Common myeloid progenitor, CD34-positive (primary cell): ENCODE results near the gene HSPB9.
"Not testable (repeated sequence)": the region's sequence is repeated elsewhere in the genome, so short reads cannot be mapped to it uniquely, and the experiment has no call there.

Experiments
- CTCF ChIA-PET: fragments of 350-600 bp; sonication (Branson Sonifier 250); formaldehyde crosslinking; loops from one replicate; lab custom pipeline; 2021; ENCODE audit warnings: antibody characterized with exemption; lab: Charles Lee
- POLR2A ChIA-PET: fragments of 350-600 bp; sonication (Branson Sonifier 250); formaldehyde crosslinking; loops from one replicate; lab custom pipeline; 2021; ENCODE audit warnings: antibody characterized with exemption; lab: Charles Lee
- DNase-seq, 3 donors: peaks; one replicate each; pipeline versions ENCODE4 v3.0.0 to v3.0.0-alpha.2; 2013
- H3K27ac ChIP-seq, 2 experiments: 1 replicate in 1 of 2; 2 replicates in 1 of 2; pipeline ENCODE4 v1.7.0; 2013; ENCODE audit warnings: inconsistent platforms in 2 of 2, low read length in 2 of 2, mild to moderate bottlenecking in 2 of 2, low read depth in 1 of 2, moderate library complexity in 1 of 2; ENCODE audit not compliant: severe bottlenecking in 2 of 2, insufficient read depth in 1 of 2, poor library complexity in 1 of 2
- H3K27me3 ChIP-seq, 5 experiments: replicated peaks in 2 of 5; 1 replicate in 3 of 5; 2 replicates in 2 of 5; pipeline versions ENCODE4 v1.6.1 to v1.7.0; 2013; ENCODE audit warnings: low read length in 4 of 5, mild to moderate bottlenecking in 2 of 5, moderate library complexity in 2 of 5, inconsistent platforms in 1 of 5; ENCODE audit not compliant: insufficient read depth in 5 of 5, control insufficient read depth in 4 of 5
- H3K36me3 ChIP-seq, 4 experiments: 1 replicate in 2 of 4; 2 replicates in 2 of 4; pipeline versions ENCODE4 v1.6.1 to v1.7.0; 2013; ENCODE audit warnings: low read length in 3 of 4, control low read depth in 1 of 4, mild to moderate bottlenecking in 1 of 4; ENCODE audit not compliant: control insufficient read depth in 4 of 4, insufficient read depth in 4 of 4
- H3K4me1 ChIP-seq, 4 experiments: 1 replicate in 3 of 4; 2 replicates in 1 of 4; pipeline versions ENCODE4 v1.6.1 to v1.7.1; 2013; ENCODE audit warnings: low read length in 3 of 4, mild to moderate bottlenecking in 3 of 4, control low read depth in 1 of 4, inconsistent platforms in 1 of 4, moderate library complexity in 1 of 4; ENCODE audit not compliant: control insufficient read depth in 4 of 4, insufficient read depth in 4 of 4; ENCODE audit errors: control extremely low read depth in 1 of 4
- H3K4me3 ChIP-seq, 7 experiments: 1 replicate in 4 of 7; 2 replicates in 3 of 7; pipeline versions ENCODE4 v1.5.1 to v1.7.0; 2013; ENCODE audit warnings: mild to moderate bottlenecking in 7 of 7, low read length in 6 of 7, moderate library complexity in 6 of 7, inconsistent platforms in 2 of 7, low read depth in 2 of 7, control low read depth in 1 of 7; ENCODE audit not compliant: insufficient read depth in 4 of 7, control insufficient read depth in 1 of 7; ENCODE audit errors: extremely low read depth in 1 of 7
- H3K9me3 ChIP-seq, 5 experiments: 1 replicate in 4 of 5; 2 replicates in 1 of 5; pipeline versions ENCODE4 v1.6.1 to v1.7.1; 2013; ENCODE audit warnings: low read length in 4 of 5, mild to moderate bottlenecking in 2 of 5, inconsistent platforms in 1 of 5, low read depth in 1 of 5, moderate library complexity in 1 of 5; ENCODE audit not compliant: control insufficient read depth in 4 of 5, insufficient read depth in 2 of 5; ENCODE audit errors: control extremely low read depth in 1 of 5
- WGBS: methylation state at CpG from one replicate; pipeline ENCODE4 v1.1.5; 2013; ENCODE audit not compliant: insufficient coverage; 5-methylcytosine and 5-hydroxymethylcytosine counted together

HSPB9 gene

GRCh38 chr17:42135151-42135550, 12.5 kb downstream of the HSPB9 start:
- CTCF ChIA-PET = interaction anchor here (1.1 to 2.7 kb wide), 5 partner anchors 15 to 52 kb away, joined by 3 to 8 read pairs (median 4); no protein-coding TSS in a partner anchor
- H3K27me3 ChIP-seq = no peaks in the 10 kb centered on the region
- peaks cover 0 to 53% (median 12%) of the 10 kb centered on the region in 4 experiments for H3K36me3 ChIP-seq
- H3K4me3 ChIP-seq = no peak overlapping the region
- no peaks in the 10 kb centered on the region for H3K9me3 ChIP-seq
- 100% methylated on average over 4 of the region's 6 CpGs for WGBS
- DNase-seq = no peak
- H3K4me1 ChIP-seq = peaks cover 17 to 64% (median 54%) of the 10 kb centered on the region in 4 experiments
- POLR2A ChIA-PET = interaction anchor here (0.8 kb wide), 1 partner anchor 19 kb away, joined by 3 read pairs; no protein-coding TSS in a partner anchor
- peak overlapping the region in 1 of 2 experiments; percentile 25 for H3K27ac ChIP-seq

GRCh38 chr17:42135664-42136653, 13.4 kb downstream of the HSPB9 start:
- WGBS = 73% methylated on average over 10 of the region's 15 CpGs
- Histone ChIP-seq H3K4me1 (peaks cover 17 to 57% (median 46%) of the 10 kb centered on the region in 4 experiments), H3K36me3 (peaks cover 1 to 50% (median 10%) of the 10 kb centered on the region in 4 experiments), H3K27me3 (no peaks in the 10 kb centered on the region), H3K4me3 (no peak overlapping the region), H3K27ac (peak overlapping the region in 1 of 2 experiments; percentile 45), H3K9me3 (no peaks in the 10 kb centered on the region)
- ChIA-PET CTCF (interaction anchor here (0.6 to 5.3 kb wide), 9 partner anchors 8 to 52 kb away, joined by 3 to 24 read pairs (median 4); partner anchors contain the start of gene DHX58), POLR2A (interaction anchor here (0.7 to 0.8 kb wide), 2 partner anchors 18 to 319 kb away, joined by 3 read pairs; no protein-coding TSS in a partner anchor)
- DNase-seq = peak in 1 of 3 donors; percentile 38

- ChIA-PET POLR2A (interaction anchor here (0.6 to 1.5 kb wide), 3 partner anchors 17 to 294 kb away, joined by 3 to 4 read pairs (median 3); no protein-coding TSS in a partner anchor), CTCF (interaction anchor here (0.9 to 5.3 kb wide), 8 partner anchors 8 to 86 kb away, joined by 3 to 24 read pairs (median 6); partner anchors contain the start of gene DHX58)
- DNase-seq = no peak
- peak overlapping the region in 1 of 2 experiments; percentile 45 for H3K27ac ChIP-seq
- 100% methylated on average over 1 of the region's 3 CpGs for WGBS
- peaks cover 3 to 54% (median 13%) of the 10 kb centered on the region in 4 experiments for H3K36me3 ChIP-seq
- H3K4me3 ChIP-seq = no peak overlapping the region
- H3K9me3 ChIP-seq = no peaks in the 10 kb centered on the region
- no peaks in the 10 kb centered on the region for H3K27me3 ChIP-seq
- H3K4me1 ChIP-seq = peaks cover 12 to 52% (median 41%) of the 10 kb centered on the region in 4 experiments
These were observed 14.0 kb downstream of the HSPB9 start for GRCh38 chr17:42136654-42137051.

- POLR2A ChIA-PET = no interaction called here
These were observed 16.3 kb downstream of the HSPB9 start for GRCh38 chr17:42138749-42139492.

GRCh38 chr17:42140690-42141089, 18.1 kb downstream of the HSPB9 start:
- POLR2A ChIA-PET = not testable (repeated sequence)
- H3K36me3 ChIP-seq = peaks cover 3 to 68% (median 16%) of the 10 kb centered on the region in 4 experiments

More at GRCh38 chr17:42138749-42139492, 16.3 kb downstream of the HSPB9 start:
- H3K4me3 ChIP-seq = no peak overlapping the region
- peaks cover 0 to 34% (median 18%) of the 10 kb centered on the region in 4 experiments for H3K4me1 ChIP-seq
- H3K9me3 ChIP-seq = no peaks in the 10 kb centered on the region
- DNase-seq = no peak
- 99% methylated on average over 7 of the region's 7 CpGs for WGBS
- no peak overlapping the region for H3K27ac ChIP-seq
- CTCF ChIA-PET = interaction anchor here (1.9 to 5.3 kb wide), 4 partner anchors 11 to 73 kb away, joined by 5 to 24 read pairs (median 8); no protein-coding TSS in a partner anchor
- H3K27me3 ChIP-seq = no peaks in the 10 kb centered on the region
- peaks cover 3 to 71% (median 14%) of the 10 kb centered on the region in 4 experiments for H3K36me3 ChIP-seq

GRCh38 chr17:42141382-42141781, 18.8 kb downstream of the HSPB9 start:
- ChIA-PET POLR2A (no interaction called here), CTCF (interaction anchor here (1.0 to 5.3 kb wide), 6 partner anchors 8 to 247 kb away, joined by 3 to 24 read pairs (median 6); no protein-coding TSS in a partner anchor)
- Histone ChIP-seq H3K4me1 (peaks cover 0 to 13% (median 3%) of the 10 kb centered on the region in 4 experiments), H3K4me3 (no peak overlapping the region), H3K36me3 (peaks cover 3 to 61% (median 18%) of the 10 kb centered on the region in 4 experiments), H3K9me3 (no peaks in the 10 kb centered on the region), H3K27me3 (no peaks in the 10 kb centered on the region), H3K27ac (no peak overlapping the region)
- 69% methylated on average over 5 of the region's 8 CpGs for WGBS
- no peak for DNase-seq

More at GRCh38 chr17:42140690-42141089, 18.1 kb downstream of the HSPB9 start:
- not testable (repeated sequence) for H3K27ac ChIP-seq, DNase-seq, H3K4me3 ChIP-seq, H3K27me3 ChIP-seq, H3K9me3 ChIP-seq
- peaks cover 0 to 20% (median 9%) of the 10 kb centered on the region in 4 experiments for H3K4me1 ChIP-seq
- WGBS = 100% methylated on average over 2 of the region's 7 CpGs
- CTCF ChIA-PET = interaction anchor here (1.0 to 5.3 kb wide), 3 partner anchors 13 to 75 kb away, joined by 3 to 24 read pairs (median 5); partner anchors contain the start of gene KCNH4
